Colonic mucosa (tissue), 4 donors: ENCODE measurements around the gene PIK3R2. TPM values are rescaled to one million over a fixed set of nuclear protein-coding genes. Genes with fewer than 3 reads are reported as not detected.

ENCODE experiments used
- DNase-seq: peaks from one replicate; pipeline ENCODE4 v3.0.0-alpha.2; 2020
- H3K27ac ChIP-seq: fragments of 200-600 bp; one replicate; pipeline ENCODE4 v1.8.0; 2021
- H3K27me3 ChIP-seq: fragments of 200-600 bp; one replicate; pipeline ENCODE4 v1.8.0; 2021
- H3K36me3 ChIP-seq: fragments of 200-600 bp; one replicate; pipeline ENCODE4 v1.8.0; 2021
- H3K4me1 ChIP-seq: fragments of 200-600 bp; one replicate; pipeline ENCODE4 v1.8.0; 2021; ENCODE audit warnings: mild to moderate bottlenecking
- H3K4me3 ChIP-seq: fragments of 200-600 bp; one replicate; pipeline ENCODE4 v1.8.0; 2021
- H3K9ac ChIP-seq, 2 donors: one replicate each; pipeline ENCODE4 v1.7.0; 2013; ENCODE audit warnings: control low read depth in 2 of 2, low read depth in 2 of 2, low read length in 2 of 2
- H3K9me3 ChIP-seq: fragments of 200-600 bp; one replicate; pipeline ENCODE4 v1.8.0; 2021
- CTCF ChIP-seq: fragments of 200-600 bp; IDR thresholded peaks from one replicate; pipeline ENCODE4 v1.8.0; 2022; ENCODE audit warnings: antibody characterized with exemption, mild to moderate bottlenecking
- intact Hi-C: fragments of 100-400 bp; cut with DNase I; formaldehyde crosslinking; loops from one replicate; pipeline ENCODE4 v1.14.1; 2022
- total RNA-seq, 2 donors: library from RNA; stranded (reverse); fragmentation: NEBNext Ultra II Directional in 1 of 2; extraction: Animal tissue kit (Norgen Biotek cat#: 25700) in 1 of 2; gene quantifications; one replicate each; pipeline ENCODE4 v1.2.1, GENCODE V29; 2021
- donor health status: healthy.
- donor health status: DM: no; HTN: no; CAD: no.
- donor health status: DM: no; HTN: no; CAD: no.

PIK3R2 gene
- total RNA-seq, 2 donors from 2014 or later: 42.9 to 48.2 TPM

GRCh38 chr19:18143902-18144301 is 9.1 kb upstream of the PIK3R2 start:
- Histone ChIP-seq H3K4me1 (no peaks in the 10 kb centered on the region), H3K9me3 (no peaks in the 10 kb centered on the region), H3K27ac (no peak overlapping the region), H3K9ac (no peak overlapping the region), H3K36me3 (peaks cover 11% of the 10 kb centered on the region), H3K27me3 (no peaks in the 10 kb centered on the region), H3K4me3 (no peak overlapping the region)
- TF ChIP-seq CTCF: no peak
- DNase-seq: no peak
- intact Hi-C loops: no loop called here

GRCh38 chr19:18144361-18144760 is 8.6 kb upstream of the PIK3R2 start:
- TF ChIP-seq CTCF: no peak
- Histone ChIP-seq H3K27ac (no peak overlapping the region), H3K27me3 (no peaks in the 10 kb centered on the region), H3K4me3 (no peak overlapping the region), H3K9me3 (no peaks in the 10 kb centered on the region), H3K9ac (no peak overlapping the region), H3K36me3 (peaks cover 11% of the 10 kb centered on the region), H3K4me1 (no peaks in the 10 kb centered on the region)
- intact Hi-C loops: no loop called here
- DNase-seq: no peak

- Histone ChIP-seq H3K36me3 (peaks cover 11% of the 10 kb centered on the region), H3K9ac (no peak overlapping the region), H3K27me3 (no peaks in the 10 kb centered on the region), H3K9me3 (no peaks in the 10 kb centered on the region), H3K4me1 (no peaks in the 10 kb centered on the region), H3K4me3 (no peak overlapping the region), H3K27ac (no peak overlapping the region)
- TF ChIP-seq CTCF: no peak
- intact Hi-C loops: no loop called here
- DNase-seq: no peak
Measured at GRCh38 chr19:18144906-18145305, 8.1 kb upstream of the PIK3R2 start.

DNA sequence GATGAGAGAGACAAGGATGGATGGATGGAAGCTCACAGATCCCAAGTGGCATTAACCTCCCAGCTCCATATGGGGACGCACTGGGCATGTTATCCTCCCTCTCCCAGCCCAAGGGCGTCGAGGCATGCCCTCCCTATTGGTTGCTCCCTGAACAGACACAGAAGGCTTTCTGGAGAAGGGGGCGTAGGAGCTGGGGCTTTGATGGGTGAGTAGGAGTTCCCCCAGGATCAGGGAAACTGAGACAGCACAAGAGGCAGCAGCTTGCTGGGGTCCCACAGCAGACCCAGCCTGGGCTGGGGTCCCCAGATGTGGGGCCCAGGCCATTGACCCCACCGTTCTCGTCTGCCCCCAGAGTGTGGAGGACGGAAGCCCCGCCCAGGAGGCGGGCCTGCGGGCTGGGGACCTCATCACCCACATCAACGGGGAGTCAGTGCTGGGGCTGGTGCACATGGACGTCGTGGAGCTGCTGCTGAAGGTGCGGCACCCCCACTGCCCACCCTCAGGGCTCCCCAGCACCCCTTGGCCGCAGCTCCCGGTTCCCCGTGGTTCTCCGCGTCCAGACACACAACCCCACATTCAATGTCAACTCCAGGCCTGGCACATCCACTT is 7.5 kb upstream of the PIK3R2 start:
- Histone ChIP-seq H3K4me1 (no peaks in the 10 kb centered on the region), H3K36me3 (peaks cover 11% of the 10 kb centered on the region), H3K9ac (no peak overlapping the region), H3K27ac (no peak overlapping the region), H3K4me3 (no peak overlapping the region), H3K27me3 (no peaks in the 10 kb centered on the region), H3K9me3 (no peaks in the 10 kb centered on the region)
- no peak for DNase-seq
- TF ChIP-seq CTCF: no peak
- intact Hi-C loops: no loop called here

GRCh38 chr19:18147396-18147795 is 5.6 kb upstream of the PIK3R2 start:
- Histone ChIP-seq H3K27me3 (no peaks in the 10 kb centered on the region), H3K9me3 (no peaks in the 10 kb centered on the region), H3K27ac (no peak overlapping the region), H3K9ac (no peak overlapping the region), H3K4me3 (no peak overlapping the region), H3K36me3 (peaks cover 7% of the 10 kb centered on the region), H3K4me1 (peaks cover 5% of the 10 kb centered on the region)
- no peak for TF ChIP-seq CTCF
- intact Hi-C loops: no loop called here
- no peak for DNase-seq
